Hindlimb muscle (tissue), 1 donor: ENCODE results near the gene ROBO4. TPM values are rescaled to one million over a fixed set of nuclear protein-coding genes. Genes with fewer than 3 reads are reported as not detected.

Experiments
- DNase-seq: peaks from one replicate; pipeline ENCODE4 v3.0.0-alpha.2; 2013
- polyA plus RNA-seq: library from polyadenylated mRNA; unstranded; fragments of 120-200 nt; gene quantifications from one replicate; pipeline ENCODE4 v1.2.1, GENCODE V29; 2013; ENCODE audit not compliant: insufficient read length

Gene ROBO4
- polyA plus RNA-seq, 1 donor: 43.3 TPM

- no peak for DNase-seq
Measured at GRCh38 chr11:124889191-124890091, 8.2 kb downstream of the ROBO4 start.

GRCh38 chr11:124887667-124888013, 10.0 kb downstream of the ROBO4 start:
- DNase-seq: no peak

- DNase-seq: no peak
Measured at GRCh38 chr11:124886978-124887666, 10.5 kb downstream of the ROBO4 start.

DNA sequence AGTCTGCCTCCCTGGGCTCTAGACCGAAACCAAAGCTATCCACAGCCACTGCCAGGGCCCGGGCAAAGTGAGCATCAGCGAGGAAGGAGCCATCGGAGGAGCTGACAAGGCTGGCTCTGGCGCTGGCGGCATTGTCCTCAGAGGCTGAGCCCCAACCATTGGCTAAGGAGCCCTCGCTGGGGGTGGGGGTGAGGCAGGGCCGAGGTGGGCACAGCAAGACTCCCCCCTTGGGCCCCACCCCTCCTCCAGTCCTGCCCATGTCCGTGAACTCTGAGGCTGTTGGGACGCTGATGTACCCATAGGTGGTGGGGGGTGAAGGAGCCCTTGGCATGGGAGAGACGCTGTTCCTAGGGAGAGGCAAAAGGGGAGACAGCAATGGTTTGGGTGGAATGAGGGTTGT, 11.2 kb downstream of the ROBO4 start:
- DNase-seq: no peak

DNA sequence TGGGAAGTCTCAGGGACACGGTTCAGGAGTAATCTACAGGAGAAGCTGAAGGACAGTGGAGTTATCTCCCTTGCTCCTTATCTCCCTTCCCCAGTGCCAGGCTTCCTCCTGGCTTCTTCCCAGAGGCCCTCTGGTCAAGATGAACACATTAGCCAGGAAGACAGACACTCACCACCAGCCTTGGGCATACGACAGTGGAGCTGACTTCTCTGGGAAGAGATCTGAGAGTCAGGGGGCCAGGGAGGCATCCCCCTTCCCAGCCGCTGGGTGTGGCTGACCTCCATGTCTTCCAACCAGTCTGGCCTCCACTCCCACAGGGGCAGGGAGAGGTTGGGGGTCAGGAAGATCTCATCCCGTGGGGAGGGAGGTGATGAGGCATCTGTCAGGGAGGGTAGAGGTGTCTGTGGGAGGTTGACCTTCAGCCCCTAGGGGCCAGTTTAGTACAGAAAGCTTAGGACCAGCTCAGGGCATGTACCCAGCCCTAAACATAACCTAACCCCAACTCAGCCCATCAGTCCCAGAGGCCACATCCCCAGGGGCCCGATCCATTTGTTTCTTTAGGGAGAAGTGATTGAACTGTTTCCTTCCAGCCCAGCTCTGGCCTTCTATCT, 12.7 kb downstream of the ROBO4 start:
- DNase-seq: no peak

DNA sequence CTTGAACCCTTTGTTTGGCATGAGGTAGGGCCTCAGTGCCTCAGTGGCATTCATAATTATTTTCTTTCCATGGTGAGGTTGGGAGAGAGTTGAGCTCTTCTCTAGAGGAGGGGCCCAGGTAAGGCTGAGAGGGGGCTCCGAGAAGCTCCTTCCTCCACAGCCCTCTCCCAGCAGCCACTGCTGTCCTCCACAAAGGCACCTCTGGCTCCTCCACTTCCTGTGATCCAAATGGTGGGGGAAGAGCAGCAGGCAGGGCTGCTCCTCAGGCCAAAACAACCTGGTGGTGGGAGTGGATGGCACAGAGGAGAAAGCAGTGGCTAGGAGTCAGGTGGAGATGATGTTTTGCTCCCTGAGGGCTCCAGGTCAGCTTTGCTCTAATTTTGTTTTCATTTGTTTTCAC, 13.3 kb downstream of the ROBO4 start:
- DNase-seq: no peak

GRCh38 chr11:124882339-124883071, 15.2 kb downstream of the ROBO4 start:
- no peak for DNase-seq

- DNase-seq: no peak
Measured at GRCh38 chr11:124880958-124881357, 16.7 kb downstream of the ROBO4 start.

GRCh38 chr11:124880290-124880611, 17.4 kb downstream of the ROBO4 start:
- no peak for DNase-seq

DNA sequence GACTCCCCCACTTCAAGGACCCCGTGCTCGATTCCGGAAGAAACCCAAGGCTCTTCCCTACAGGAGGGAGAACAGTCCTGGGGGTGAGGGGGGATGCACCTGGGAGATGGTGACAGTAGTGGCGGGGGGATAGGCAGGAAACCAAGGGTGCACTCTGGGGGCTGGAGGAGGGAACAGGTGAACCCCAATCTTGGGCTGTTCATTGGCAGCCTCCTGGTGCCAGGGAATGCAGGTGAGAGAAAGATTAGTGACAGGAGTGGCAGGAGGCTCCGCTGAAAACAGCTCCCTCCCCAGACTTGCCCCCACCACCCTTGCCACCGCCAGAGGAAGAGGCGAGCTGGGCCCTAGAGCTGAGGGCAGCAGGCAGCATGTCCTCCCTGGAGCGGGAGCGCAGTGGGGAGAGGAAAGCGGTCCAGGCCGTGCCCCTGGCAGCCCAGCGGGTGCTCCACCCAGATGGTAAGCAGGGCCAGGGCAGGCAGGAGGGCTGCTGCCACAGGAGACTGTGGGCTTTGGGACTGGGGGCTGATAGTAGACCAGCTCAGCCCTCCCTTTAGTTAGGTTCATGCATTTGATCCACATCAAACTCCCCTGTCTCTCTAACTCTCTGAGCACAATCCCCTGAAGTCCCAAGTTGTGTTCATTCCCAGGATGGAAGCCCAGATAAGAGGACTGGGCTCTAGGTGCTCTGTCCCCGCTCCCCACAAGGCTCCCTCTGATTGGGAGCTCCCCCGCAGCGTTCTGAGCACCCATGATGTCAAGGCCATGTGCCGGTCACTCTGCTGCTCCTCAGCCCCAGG, 18.0 kb downstream of the ROBO4 start:
- DNase-seq: no peak

- no peak for DNase-seq
Measured at GRCh38 chr11:124878759-124879492, 18.7 kb downstream of the ROBO4 start.

- DNase-seq: no peak
Measured at GRCh38 chr11:124877910-124878758, 19.5 kb downstream of the ROBO4 start.

GRCh38 chr11:124877631-124877909, 20.1 kb downstream of the ROBO4 start:
- DNase-seq: no peak

DNA sequence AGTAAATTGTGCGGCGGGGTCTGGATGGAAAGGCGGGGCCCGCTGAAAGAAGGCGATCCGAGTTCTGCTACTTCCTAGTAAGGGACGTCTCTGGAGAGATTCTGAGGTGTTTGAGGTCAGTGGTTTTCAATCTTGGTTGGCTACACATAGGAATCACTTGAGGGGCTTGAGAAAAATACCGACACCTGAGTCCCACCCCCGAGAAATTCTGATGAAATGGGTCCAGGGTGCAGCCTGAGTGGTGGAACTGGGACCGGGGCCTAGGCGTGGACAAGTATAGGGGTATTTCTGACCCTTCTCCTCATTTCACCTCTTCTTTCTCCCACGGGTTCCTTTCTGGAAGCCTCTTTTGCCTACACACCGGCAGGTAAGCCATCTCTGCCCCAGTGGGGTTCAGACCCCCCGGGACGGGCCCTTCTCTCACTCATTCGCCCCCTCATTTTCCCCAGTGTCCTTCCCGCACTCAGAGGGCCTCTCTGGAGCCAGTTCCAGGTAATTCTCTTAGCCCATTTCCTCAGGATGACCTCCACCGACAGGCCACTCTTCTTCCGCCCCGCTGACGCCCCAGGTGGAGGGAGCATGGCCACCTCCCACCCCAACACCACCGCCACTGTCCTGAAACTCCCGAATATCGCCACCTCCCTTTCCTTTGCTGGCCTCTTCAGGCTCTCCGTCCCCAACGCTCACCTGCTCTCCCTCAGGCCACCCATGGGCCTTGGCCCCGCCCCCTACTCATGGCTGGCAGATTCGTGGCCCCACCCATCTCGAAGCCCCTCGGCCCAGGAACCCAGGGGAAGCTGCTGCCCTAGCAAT, 20.6 kb downstream of the ROBO4 start:
- DNase-seq: no peak

DNA sequence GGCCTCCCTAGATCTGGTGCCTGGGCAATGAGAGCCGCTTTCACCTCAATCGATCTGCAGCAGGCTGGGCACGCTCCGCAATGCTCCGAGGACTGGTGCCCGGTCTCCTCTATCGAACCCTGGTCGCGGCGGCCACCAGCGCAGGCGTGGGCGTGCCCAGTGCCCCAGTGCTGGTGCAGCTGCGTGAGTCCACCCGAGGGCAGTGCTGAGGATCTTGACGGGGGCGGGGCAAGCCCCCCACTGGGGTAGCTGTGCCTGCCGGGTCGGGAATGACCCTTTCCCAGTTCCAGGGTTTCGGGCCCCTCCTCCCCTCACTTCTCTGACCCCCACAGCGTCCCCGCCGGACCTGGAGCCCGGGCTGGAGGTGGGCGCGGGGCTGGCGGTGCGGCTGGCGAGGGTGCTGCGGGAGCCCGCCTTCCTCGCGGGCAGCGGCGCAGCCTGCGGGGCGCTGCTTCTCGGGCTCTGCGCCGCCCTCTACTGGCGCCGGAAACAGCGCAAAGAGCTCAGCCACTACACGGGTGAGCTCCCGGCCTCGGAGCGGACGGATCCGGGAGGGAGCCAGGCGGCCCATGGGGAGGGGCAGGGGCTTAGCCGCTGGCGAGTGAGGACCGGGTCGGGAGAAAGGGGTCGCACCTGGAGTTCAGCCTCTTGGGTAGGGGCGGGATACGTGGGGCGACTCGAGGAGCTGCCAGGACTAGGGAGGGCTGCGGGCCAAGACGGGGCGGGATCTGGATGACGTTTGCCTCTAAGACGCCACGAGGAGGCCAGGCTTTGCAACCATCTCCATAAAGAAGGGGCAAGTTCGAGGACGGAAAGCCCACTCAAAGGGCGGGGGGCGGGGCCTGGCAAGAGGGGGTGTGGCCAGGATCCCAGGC, 21.5 kb downstream of the ROBO4 start:
- DNase-seq: peak; percentile 94

GRCh38 chr11:124875401-124875800, 22.3 kb downstream of the ROBO4 start:
- no peak for DNase-seq

GRCh38 chr11:124874571-124875255, 23.0 kb downstream of the ROBO4 start:
- no peak for DNase-seq

DNA sequence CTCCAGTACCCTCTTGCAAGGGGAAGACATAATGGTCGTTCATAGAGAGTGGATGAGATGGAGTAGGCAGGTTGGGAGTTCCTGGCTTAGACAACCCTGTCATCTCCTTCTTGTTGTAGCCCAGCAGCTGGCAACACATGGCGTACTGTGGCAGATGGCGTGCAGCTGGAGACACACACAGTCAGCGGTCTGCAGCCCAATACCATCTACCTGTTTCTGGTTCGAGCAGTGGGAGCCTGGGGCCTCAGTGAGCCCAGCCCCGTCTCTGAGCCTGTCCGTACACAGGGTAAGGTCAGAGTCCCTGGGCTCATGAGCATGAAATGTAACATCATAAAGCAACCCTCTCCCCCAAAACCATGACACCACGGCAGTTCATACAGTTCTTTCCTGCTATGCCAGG, 23.7 kb downstream of the ROBO4 start:
- DNase-seq: no peak
